Gastrocnemius medialis (tissue), 4 donors: Measurements from ENCODE around the gene ZNRF1.

Experiments used
- POLR2A ChIP-seq, 2 donors: fragments of 450-650 bp; IDR thresholded peaks; one replicate each; pipeline ENCODE4 v1.6.1; 2017; ENCODE audit warnings: antibody characterized with exemption in 2 of 2, mild to moderate bottlenecking in 2 of 2, moderate library complexity in 2 of 2
- TF ChIP-seq, protein P1 (sequence below), 5 experiments: fragments of 450-650 bp in 3 of 5; fragments of 200-600 bp in 2 of 5; sonication (generic) in 2 of 5; IDR thresholded peaks in 4 of 5; conservative IDR thresholded peaks in 1 of 5; 1 replicate in 4 of 5; 2 replicates in 1 of 5; pipeline ENCODE4 v1.5.1; 2016 to 2019; ENCODE audit warnings: antibody characterized with exemption in 5 of 5, mild to moderate bottlenecking in 3 of 5, moderate library complexity in 3 of 5

DNA sequence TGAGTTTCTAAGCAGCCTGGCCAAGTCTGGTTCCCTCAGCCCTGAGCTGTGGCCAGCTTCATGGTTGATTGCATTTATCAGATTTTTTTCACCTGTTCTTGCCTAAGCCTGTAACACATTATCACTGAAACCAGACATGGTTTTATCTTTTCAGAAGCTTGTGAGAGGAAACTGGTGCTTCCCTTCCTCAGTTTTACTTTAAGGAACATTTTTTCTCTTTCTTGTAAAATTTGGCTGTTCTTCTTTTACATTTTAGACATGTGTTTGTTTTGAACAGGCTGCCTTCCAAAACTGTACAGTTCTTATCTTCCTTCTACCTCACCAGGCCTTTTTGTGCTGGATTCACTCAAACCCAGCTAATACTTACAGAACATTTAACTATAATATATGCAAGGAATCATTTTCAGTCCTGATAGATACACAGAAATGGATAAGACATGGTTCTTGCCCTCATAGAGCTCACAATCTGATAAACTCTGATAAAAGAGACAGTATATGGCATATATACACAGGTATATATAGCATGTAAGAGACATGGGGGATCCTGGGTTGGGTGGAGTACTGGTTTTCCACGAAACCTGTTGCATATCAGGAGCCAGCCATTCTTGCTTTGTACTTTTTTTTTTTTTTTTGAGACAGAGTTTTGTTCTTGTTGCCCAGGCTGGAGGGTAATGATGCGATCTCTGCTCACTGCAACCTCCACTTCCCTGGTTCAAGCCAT is 44.5 kb downstream of the ZNRF1 start:
- TF ChIP-seq POLR2A (IDR thresholded peaks at IDR 0.05) = no peak
- TF ChIP-seq, protein P1, sequence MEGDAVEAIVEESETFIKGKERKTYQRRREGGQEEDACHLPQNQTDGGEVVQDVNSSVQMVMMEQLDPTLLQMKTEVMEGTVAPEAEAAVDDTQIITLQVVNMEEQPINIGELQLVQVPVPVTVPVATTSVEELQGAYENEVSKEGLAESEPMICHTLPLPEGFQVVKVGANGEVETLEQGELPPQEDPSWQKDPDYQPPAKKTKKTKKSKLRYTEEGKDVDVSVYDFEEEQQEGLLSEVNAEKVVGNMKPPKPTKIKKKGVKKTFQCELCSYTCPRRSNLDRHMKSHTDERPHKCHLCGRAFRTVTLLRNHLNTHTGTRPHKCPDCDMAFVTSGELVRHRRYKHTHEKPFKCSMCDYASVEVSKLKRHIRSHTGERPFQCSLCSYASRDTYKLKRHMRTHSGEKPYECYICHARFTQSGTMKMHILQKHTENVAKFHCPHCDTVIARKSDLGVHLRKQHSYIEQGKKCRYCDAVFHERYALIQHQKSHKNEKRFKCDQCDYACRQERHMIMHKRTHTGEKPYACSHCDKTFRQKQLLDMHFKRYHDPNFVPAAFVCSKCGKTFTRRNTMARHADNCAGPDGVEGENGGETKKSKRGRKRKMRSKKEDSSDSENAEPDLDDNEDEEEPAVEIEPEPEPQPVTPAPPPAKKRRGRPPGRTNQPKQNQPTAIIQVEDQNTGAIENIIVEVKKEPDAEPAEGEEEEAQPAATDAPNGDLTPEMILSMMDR (IDR thresholded peaks at IDR 0.05 in 4 of 5, conservative IDR thresholded peaks at IDR 0.05 in 1 of 5) = no peak
